ENCODE data around the gene ARID5A.

GRCh38 chr2:96584017-96584416, 47.5 kb downstream of the ARID5A start:
- TF ChIP-seq CTCF (IDR thresholded peaks at IDR 0.05) (no peak), POLR2AphosphoS5 (IDR thresholded peaks at IDR 0.05) (no peak)
